A673 (cell line): ENCODE data around the gene NDUFA13. TPM values are rescaled to one million over a fixed set of nuclear protein-coding genes. Genes with fewer than 3 reads are reported as not detected.

Experiments
- BruUV-seq: library from RNA; stranded (reverse); fragments of 400-500 nt; replicated peaks from 2 replicates; lab custom pipeline; 2021; lab: Mats Ljungman, UMichigan
- CTCF ChIA-PET: fragments of 300-600 bp; sonication (Branson Sonifier 250); formaldehyde crosslinking; loops from one replicate; lab custom pipeline; 2022; ENCODE audit warnings: antibody characterized with exemption; lab: Charles Lee
- POLR2A ChIA-PET: fragments of 300-600 bp; sonication (Branson Sonifier 250); formaldehyde crosslinking; loops from one replicate; lab custom pipeline; 2022; ENCODE audit warnings: antibody characterized with exemption; ENCODE audit not compliant: low non-redundant PET; lab: Charles Lee
- DNase-seq: peaks from one replicate; pipeline ENCODE4 v3.0.0-alpha.2; 2015; ENCODE audit warnings: low spot score
- H3K27ac ChIP-seq: fragments of 200-600 bp; sonication (generic); 2 replicates; pipeline ENCODE4 v1.5.1; 2016; ENCODE audit warnings: mixed run types, low read depth, mild to moderate bottlenecking, mixed read lengths, antibody characterized with exemption, low read length; ENCODE audit not compliant: poor library complexity, severe bottlenecking
- H3K27me3 ChIP-seq: fragments of 200-600 bp; sonication (generic); replicated peaks from 2 replicates; pipeline ENCODE4 v1.6.1; 2017; ENCODE audit warnings: mixed run types, low read depth, mild to moderate bottlenecking, mixed read lengths, antibody characterized with exemption, low read length; ENCODE audit not compliant: insufficient read depth, poor library complexity
- H3K36me3 ChIP-seq: fragments of 200-600 bp; sonication (generic); 2 replicates; pipeline ENCODE4 v1.6.1; 2016; ENCODE audit warnings: mixed run types, mild to moderate bottlenecking, mixed read lengths, antibody characterized with exemption, low read length; ENCODE audit not compliant: insufficient read depth, poor library complexity, severe bottlenecking
- H3K4me1 ChIP-seq: fragments of 200-600 bp; sonication (generic); 2 replicates; pipeline ENCODE4 v1.6.1; 2017; ENCODE audit warnings: mixed run types, mild to moderate bottlenecking, mixed read lengths, antibody characterized with exemption, low read length; ENCODE audit not compliant: insufficient read depth, poor library complexity, severe bottlenecking
- H3K4me3 ChIP-seq: fragments of 200-600 bp; sonication (generic); 2 replicates; pipeline ENCODE4 v1.5.1; 2016; ENCODE audit warnings: low read depth, mixed run types, mild to moderate bottlenecking, mixed read lengths, low read length; ENCODE audit not compliant: poor library complexity, severe bottlenecking
- H3K9me3 ChIP-seq: fragments of 200-600 bp; sonication (generic); 2 replicates; pipeline ENCODE4 v1.6.1; 2016; ENCODE audit warnings: mixed run types, low read depth, mild to moderate bottlenecking, mixed read lengths, antibody characterized with exemption, low read length; ENCODE audit not compliant: poor library complexity, severe bottlenecking
- EZH2 ChIP-seq: fragments of 200-600 bp; sonication (generic); IDR thresholded peaks from 2 replicates; pipeline ENCODE4 v1.6.1; 2017; ENCODE audit warnings: borderline replicate concordance, low read depth, mild to moderate bottlenecking, mixed read lengths, antibody characterized with exemption, low read length; ENCODE audit not compliant: poor library complexity, severe bottlenecking
- intact Hi-C: fragments of 100-400 bp; cut with micrococcal nuclease; formaldehyde crosslinking; loops from one replicate; pipeline ENCODE4 v1.10.0; 2022; ENCODE audit not compliant: unreplicated experiment
- total RNA-seq: library from RNA; stranded (reverse); gene quantifications from 2 replicates; pipeline ENCODE4 v1.2.3, GENCODE V29; 2021
- TF ChIP-seq, protein P1 (sequence below): fragments of 300-800, 200-600 bp; sonication (generic); conservative IDR thresholded peaks from 2 replicates; pipeline ENCODE4 v1.5.1; 2017; ENCODE audit warnings: low read depth, mild to moderate bottlenecking, antibody characterized with exemption, low read length, moderate library complexity, mixed read lengths

The NDUFA13 gene
- total RNA-seq, 1 experiment from 2014 or later: 431 TPM

GRCh38 chr19:19526581-19527370 lies 10.8 kb downstream of the NDUFA13 start:
- Histone ChIP-seq H3K27me3 (no peaks in the 10 kb centered on the region), H3K4me1 (peaks cover 10% of the 10 kb centered on the region), H3K36me3 (peaks cover 9% of the 10 kb centered on the region), H3K27ac (no peak overlapping the region), H3K9me3 (no peaks in the 10 kb centered on the region), H3K4me3 (no peak overlapping the region)
- ChIA-PET POLR2A (no interaction called here), CTCF (no interaction called here)
- no peak for TF ChIP-seq EZH2
- TF ChIP-seq, protein P1, sequence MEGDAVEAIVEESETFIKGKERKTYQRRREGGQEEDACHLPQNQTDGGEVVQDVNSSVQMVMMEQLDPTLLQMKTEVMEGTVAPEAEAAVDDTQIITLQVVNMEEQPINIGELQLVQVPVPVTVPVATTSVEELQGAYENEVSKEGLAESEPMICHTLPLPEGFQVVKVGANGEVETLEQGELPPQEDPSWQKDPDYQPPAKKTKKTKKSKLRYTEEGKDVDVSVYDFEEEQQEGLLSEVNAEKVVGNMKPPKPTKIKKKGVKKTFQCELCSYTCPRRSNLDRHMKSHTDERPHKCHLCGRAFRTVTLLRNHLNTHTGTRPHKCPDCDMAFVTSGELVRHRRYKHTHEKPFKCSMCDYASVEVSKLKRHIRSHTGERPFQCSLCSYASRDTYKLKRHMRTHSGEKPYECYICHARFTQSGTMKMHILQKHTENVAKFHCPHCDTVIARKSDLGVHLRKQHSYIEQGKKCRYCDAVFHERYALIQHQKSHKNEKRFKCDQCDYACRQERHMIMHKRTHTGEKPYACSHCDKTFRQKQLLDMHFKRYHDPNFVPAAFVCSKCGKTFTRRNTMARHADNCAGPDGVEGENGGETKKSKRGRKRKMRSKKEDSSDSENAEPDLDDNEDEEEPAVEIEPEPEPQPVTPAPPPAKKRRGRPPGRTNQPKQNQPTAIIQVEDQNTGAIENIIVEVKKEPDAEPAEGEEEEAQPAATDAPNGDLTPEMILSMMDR: no peak
- no peak for DNase-seq
- no TSS peak for BruUV-seq
- intact Hi-C loops: no loop called here

GRCh38 chr19:19527371-19527656 lies 11.3 kb downstream of the NDUFA13 start:
- no peak overlapping the region for H3K27ac ChIP-seq
- TF ChIP-seq, protein P1: no peak
- TF ChIP-seq EZH2: no peak
- H3K9me3 ChIP-seq: no peaks in the 10 kb centered on the region
- no peak overlapping the region for H3K4me3 ChIP-seq
- intact Hi-C loops: no loop called here
- DNase-seq: no peak
- CTCF ChIA-PET: no interaction called here
- BruUV-seq: no TSS peak
- POLR2A ChIA-PET: no interaction called here
- no peaks in the 10 kb centered on the region for H3K27me3 ChIP-seq
- peaks cover 9% of the 10 kb centered on the region for H3K36me3 ChIP-seq
- peaks cover 10% of the 10 kb centered on the region for H3K4me1 ChIP-seq

GRCh38 chr19:19527674-19528625 lies 11.9 kb downstream of the NDUFA13 start:
- no peaks in the 10 kb centered on the region for H3K27me3 ChIP-seq
- intact Hi-C loops: no loop called here
- no TSS peak for BruUV-seq
- CTCF ChIA-PET: no interaction called here
- TF ChIP-seq, protein P1: no peak
- TF ChIP-seq EZH2: no peak
- no peaks in the 10 kb centered on the region for H3K9me3 ChIP-seq
- H3K36me3 ChIP-seq: peaks cover 9% of the 10 kb centered on the region
- POLR2A ChIA-PET: no interaction called here
- peaks cover 10% of the 10 kb centered on the region for H3K4me1 ChIP-seq
- H3K4me3 ChIP-seq: no peak overlapping the region
- no peak overlapping the region for H3K27ac ChIP-seq
- DNase-seq: no peak
